Bronchial epithelial cell (primary cell): ENCODE results near the gene CPA2. TPM values are rescaled to one million over a fixed set of nuclear protein-coding genes. Genes with fewer than 3 reads are reported as not detected.
"Not testable (repeated sequence)": the region's sequence is repeated elsewhere in the genome, so short reads cannot be mapped to it uniquely, and the experiment has no call there.

ENCODE experiments used
- DNase-seq: peaks from one replicate; pipeline ENCODE4 v3.0.0-alpha.2; 2010; ENCODE audit warnings: low read depth
- FAIRE-seq: peaks from 2 replicates; lab custom pipeline; 2011; peaks lifted over from hg19 to GRCh38; lab: Jason Lieb, UNC
- H3K27me3 ChIP-seq: 2 replicates; pipeline ENCODE4 v1.5.1; 2011; ENCODE audit warnings: low read length; ENCODE audit not compliant: control insufficient read depth, insufficient read depth
- H3K36me3 ChIP-seq: 2 replicates; pipeline ENCODE4 v1.5.1; 2011; ENCODE audit warnings: low read length; ENCODE audit not compliant: control insufficient read depth, insufficient read depth
- H3K4me3 ChIP-seq: 2 replicates; pipeline ENCODE4 v1.5.1; 2011; ENCODE audit warnings: mild to moderate bottlenecking, low read depth, low read length, control low read depth
- total RNA-seq: library from RNA; depleted of rRNA; stranded (reverse); fragments of >200 nt; gene quantifications from 2 replicates; pipeline ENCODE4 v1.2.1, GENCODE V29; 2014
- TF ChIP-seq, protein P1 (sequence below): IDR thresholded peaks from 2 replicates; pipeline ENCODE4 v1.5.1; 2011; ENCODE audit warnings: mild to moderate bottlenecking, moderate library complexity, low read length, control low read depth, inconsistent platforms; ENCODE audit not compliant: insufficient read depth, severe bottlenecking

CPA2 gene
- total RNA-seq, 1 donor from 2014 or later, result not detected

DNA sequence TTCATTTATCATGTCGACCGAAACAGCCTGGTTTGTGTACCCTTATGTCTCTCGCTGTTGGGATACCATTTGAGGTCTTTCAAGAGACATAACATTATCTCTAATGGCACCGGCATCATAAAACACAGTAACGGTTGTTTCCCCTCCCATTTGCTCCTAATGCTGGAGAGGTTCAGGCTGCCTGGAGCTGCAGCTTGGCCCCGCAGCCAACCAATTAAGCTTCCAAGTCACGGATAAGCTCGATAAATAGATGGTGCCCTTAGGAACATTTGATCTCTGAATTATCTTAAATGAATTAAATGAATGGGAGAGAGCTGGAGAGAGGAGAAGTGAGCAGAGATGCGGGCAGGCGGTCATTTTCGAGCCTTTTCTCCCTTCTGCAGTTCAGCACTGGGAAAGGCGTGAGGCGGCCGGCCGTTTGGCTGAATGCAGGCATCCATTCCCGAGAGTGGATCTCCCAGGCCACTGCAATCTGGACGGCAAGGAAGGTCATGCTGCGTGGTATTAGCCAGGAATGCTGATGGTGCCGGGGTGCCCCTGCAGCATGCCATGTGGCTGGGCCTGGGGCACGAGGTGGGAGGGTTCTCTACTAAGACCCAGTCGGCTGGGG lies 38.9 kb downstream of the CPA2 start:
- peaks cover 3% of the 10 kb centered on the region for H3K36me3 ChIP-seq
- no peak overlapping the region for H3K4me3 ChIP-seq
- DNase-seq (no peak), FAIRE-seq (no peak)
- H3K27me3 ChIP-seq, result no peaks in the 10 kb centered on the region
- TF ChIP-seq, protein P1, sequence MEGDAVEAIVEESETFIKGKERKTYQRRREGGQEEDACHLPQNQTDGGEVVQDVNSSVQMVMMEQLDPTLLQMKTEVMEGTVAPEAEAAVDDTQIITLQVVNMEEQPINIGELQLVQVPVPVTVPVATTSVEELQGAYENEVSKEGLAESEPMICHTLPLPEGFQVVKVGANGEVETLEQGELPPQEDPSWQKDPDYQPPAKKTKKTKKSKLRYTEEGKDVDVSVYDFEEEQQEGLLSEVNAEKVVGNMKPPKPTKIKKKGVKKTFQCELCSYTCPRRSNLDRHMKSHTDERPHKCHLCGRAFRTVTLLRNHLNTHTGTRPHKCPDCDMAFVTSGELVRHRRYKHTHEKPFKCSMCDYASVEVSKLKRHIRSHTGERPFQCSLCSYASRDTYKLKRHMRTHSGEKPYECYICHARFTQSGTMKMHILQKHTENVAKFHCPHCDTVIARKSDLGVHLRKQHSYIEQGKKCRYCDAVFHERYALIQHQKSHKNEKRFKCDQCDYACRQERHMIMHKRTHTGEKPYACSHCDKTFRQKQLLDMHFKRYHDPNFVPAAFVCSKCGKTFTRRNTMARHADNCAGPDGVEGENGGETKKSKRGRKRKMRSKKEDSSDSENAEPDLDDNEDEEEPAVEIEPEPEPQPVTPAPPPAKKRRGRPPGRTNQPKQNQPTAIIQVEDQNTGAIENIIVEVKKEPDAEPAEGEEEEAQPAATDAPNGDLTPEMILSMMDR, result no peak

DNA sequence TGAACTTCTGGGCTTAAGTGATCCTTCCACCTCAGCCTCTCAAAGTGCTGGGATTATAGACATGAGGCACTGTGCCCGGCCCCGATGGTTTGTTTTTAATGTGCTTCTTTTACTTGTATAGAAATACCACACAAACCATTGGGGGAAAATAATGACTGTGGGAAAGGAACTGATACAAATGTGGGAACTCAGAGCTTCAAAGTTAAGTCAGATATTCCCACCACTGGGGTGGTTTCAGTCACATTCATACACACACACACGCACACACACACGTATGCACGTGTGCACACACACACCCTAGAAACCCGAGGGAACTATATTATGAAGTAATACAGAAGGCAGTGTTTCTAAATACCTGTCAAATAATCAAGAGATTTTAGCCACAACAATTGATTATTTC lies 43.3 kb downstream of the CPA2 start:
- Histone ChIP-seq H3K4me3 (no peak overlapping the region), H3K27me3 (no peaks in the 10 kb centered on the region), H3K36me3 (peaks cover 1% of the 10 kb centered on the region)
- DNase-seq (no peak), FAIRE-seq (no peak)
- TF ChIP-seq, protein P1, result no peak

GRCh38 chr7:130314305-130314704 lies 47.6 kb downstream of the CPA2 start:
- TF ChIP-seq, protein P1, result no peak
- DNase-seq, result no peak
- no peaks in the 10 kb centered on the region for H3K36me3 ChIP-seq
- FAIRE-seq, result no peak
- no peak overlapping the region for H3K4me3 ChIP-seq
- H3K27me3 ChIP-seq, result no peaks in the 10 kb centered on the region

GRCh38 chr7:130319541-130319940 lies 52.9 kb downstream of the CPA2 start:
- Histone ChIP-seq H3K36me3 (no peaks in the 10 kb centered on the region), H3K4me3 (no peak overlapping the region), H3K27me3 (no peaks in the 10 kb centered on the region)
- no peak for DNase-seq
- TF ChIP-seq, protein P1, result no peak
- no peak for FAIRE-seq

DNA sequence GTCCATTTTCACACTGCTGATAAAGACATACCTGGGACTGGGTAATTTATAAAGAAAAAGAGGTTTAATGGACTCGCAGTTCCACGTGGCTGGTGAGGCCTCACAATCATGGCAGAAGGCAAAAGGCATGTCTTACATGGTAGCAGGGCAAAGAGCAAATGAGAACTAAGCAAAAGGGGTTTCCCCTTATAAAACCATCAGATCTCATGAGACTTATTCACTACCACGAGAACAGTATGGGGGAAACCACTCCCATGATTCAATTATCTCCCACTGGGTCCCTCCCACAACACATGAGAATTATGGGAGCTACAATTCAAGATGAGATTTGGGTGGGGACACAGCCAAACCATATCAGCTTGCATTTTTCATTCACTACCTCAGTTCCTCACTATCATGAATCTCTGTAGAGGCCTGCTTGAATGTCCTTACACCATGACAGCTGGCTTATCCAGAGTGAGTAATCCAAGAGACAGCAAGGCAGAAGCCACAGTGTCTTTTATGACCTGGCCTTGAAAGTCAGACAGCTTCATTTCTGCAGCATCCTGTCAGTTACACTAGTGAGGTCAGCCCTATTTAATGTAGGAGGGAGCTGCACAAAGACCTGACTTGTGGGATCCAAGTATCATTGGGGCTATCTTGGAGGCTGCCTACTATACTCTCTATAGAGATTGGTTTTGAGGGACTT lies 55.0 kb downstream of the CPA2 start:
- DNase-seq, H3K27me3 ChIP-seq, H3K4me3 ChIP-seq, H3K36me3 ChIP-seq, FAIRE-seq: not testable (repeated sequence)

- FAIRE-seq, result no peak
- DNase-seq, result peak; percentile 35
- H3K36me3 ChIP-seq, result no peaks in the 10 kb centered on the region
- no peaks in the 10 kb centered on the region for H3K27me3 ChIP-seq
- H3K4me3 ChIP-seq, result no peak overlapping the region
- TF ChIP-seq, protein P1, result no peak
Measured at GRCh38 chr7:130322615-130323014, 56.0 kb downstream of the CPA2 start.
